ENCODE results near the gene KIAA1549. TPM values are rescaled to one million over a fixed set of nuclear protein-coding genes. Genes with fewer than 3 reads are reported as not detected.

Gene KIAA1549
- total and polyA plus RNA-seq, 4 donors: 0.13 to 0.89 (median 0.42) TPM

DNA sequence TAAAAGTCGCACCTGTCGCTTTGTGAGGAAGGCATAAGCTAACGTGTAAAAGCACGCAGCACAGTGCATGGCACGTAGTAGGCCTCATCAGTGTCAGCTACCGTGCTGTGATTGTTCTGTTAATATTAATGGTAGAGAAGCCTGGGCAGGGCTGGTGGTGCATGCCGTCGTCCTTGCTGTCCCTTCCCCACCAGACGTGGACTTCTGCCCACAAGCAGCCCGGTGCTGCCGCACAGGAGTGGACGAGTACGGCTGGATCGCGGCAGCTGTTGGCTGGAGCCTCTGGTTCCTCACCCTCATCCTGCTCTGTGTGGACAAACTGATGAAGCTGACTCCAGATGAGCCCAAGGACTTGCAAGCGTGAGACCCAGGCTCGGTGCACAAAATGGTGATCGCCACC, 178.5 kb downstream of the KIAA1549 start (continued):
- TF ChIP-seq, protein P1, sequence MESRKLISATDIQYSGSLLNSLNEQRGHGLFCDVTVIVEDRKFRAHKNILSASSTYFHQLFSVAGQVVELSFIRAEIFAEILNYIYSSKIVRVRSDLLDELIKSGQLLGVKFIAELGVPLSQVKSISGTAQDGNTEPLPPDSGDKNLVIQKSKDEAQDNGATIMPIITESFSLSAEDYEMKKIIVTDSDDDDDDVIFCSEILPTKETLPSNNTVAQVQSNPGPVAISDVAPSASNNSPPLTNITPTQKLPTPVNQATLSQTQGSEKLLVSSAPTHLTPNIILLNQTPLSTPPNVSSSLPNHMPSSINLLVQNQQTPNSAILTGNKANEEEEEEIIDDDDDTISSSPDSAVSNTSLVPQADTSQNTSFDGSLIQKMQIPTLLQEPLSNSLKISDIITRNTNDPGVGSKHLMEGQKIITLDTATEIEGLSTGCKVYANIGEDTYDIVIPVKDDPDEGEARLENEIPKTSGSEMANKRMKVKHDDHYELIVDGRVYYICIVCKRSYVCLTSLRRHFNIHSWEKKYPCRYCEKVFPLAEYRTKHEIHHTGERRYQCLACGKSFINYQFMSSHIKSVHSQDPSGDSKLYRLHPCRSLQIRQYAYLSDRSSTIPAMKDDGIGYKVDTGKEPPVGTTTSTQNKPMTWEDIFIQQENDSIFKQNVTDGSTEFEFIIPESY (IDR thresholded peaks at IDR 0.05): no peak
- TF ChIP-seq, protein P2, sequence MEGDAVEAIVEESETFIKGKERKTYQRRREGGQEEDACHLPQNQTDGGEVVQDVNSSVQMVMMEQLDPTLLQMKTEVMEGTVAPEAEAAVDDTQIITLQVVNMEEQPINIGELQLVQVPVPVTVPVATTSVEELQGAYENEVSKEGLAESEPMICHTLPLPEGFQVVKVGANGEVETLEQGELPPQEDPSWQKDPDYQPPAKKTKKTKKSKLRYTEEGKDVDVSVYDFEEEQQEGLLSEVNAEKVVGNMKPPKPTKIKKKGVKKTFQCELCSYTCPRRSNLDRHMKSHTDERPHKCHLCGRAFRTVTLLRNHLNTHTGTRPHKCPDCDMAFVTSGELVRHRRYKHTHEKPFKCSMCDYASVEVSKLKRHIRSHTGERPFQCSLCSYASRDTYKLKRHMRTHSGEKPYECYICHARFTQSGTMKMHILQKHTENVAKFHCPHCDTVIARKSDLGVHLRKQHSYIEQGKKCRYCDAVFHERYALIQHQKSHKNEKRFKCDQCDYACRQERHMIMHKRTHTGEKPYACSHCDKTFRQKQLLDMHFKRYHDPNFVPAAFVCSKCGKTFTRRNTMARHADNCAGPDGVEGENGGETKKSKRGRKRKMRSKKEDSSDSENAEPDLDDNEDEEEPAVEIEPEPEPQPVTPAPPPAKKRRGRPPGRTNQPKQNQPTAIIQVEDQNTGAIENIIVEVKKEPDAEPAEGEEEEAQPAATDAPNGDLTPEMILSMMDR (IDR thresholded peaks at IDR 0.05; ENCODE audit: low read depth, low read length, missing input control): no peak
- no peak for TF ChIP-seq FOXA1 (IDR thresholded peaks at IDR 0.05)

DNA sequence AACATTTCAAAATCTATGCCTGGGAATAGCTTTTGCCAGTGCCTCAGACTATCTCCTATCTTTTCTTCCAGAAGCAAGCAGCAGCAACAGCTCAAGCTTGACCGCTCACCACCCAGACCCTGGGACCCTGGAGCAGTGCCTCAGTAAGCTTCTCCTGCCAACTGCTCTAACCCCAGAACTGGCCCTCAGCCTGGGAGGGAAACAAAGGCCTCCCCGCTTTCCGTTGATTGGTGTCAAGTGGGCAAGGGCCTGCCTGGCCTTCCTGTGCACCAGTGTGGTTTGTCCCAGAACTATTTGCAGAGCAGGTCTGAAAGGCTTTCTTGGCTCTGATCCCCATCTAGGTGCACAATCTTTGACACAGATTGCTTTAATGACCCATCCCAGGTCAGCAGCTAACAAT, 179.9 kb downstream of the KIAA1549 start:
- Histone ChIP-seq H3K27ac (ENCODE audit: low read depth in 1 of 2, low read length in 2 of 2) (no peak overlapping the region), H3K36me3 (ENCODE audit: control insufficient read depth in 4 of 4, insufficient read depth in 3 of 4, low read depth in 1 of 4, low read length in 3 of 4) (no peaks in the 10 kb centered on the region), H3K4me3 (ENCODE audit: low read depth in 1 of 3, low read length in 3 of 3) (no peak overlapping the region), H3K9me3 (ENCODE audit: control insufficient read depth in 4 of 4, low read length in 3 of 4) (no peaks in the 10 kb centered on the region), H3K9ac (ENCODE audit: low read depth in 1 of 2, low read length in 2 of 2) (no peak overlapping the region), H3K27me3 (ENCODE audit: control insufficient read depth in 4 of 4, insufficient read depth in 4 of 4, low read length in 3 of 4) (peaks cover 0 to 4% (median 0%) of the 10 kb centered on the region in 4 donors), H3K4me1 (ENCODE audit: control insufficient read depth in 4 of 4, insufficient read depth in 4 of 4, low read length in 3 of 4) (no peaks in the 10 kb centered on the region)
- no peak for DNase-seq (ENCODE audit: low spot score)
- TF ChIP-seq, protein P3, sequence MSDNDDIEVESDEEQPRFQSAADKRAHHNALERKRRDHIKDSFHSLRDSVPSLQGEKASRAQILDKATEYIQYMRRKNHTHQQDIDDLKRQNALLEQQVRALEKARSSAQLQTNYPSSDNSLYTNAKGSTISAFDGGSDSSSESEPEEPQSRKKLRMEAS (IDR thresholded peaks at IDR 0.05): no peak
- no peak for TF ChIP-seq FOXA2 (IDR thresholded peaks at IDR 0.05)
- no peak for TF ChIP-seq GABPA (IDR thresholded peaks at IDR 0.05 in 1 of 2, conservative IDR thresholded peaks at IDR 0.05 in 1 of 2)
- 90% methylated on average over 3 of the region's 3 CpGs for WGBS

DNA sequence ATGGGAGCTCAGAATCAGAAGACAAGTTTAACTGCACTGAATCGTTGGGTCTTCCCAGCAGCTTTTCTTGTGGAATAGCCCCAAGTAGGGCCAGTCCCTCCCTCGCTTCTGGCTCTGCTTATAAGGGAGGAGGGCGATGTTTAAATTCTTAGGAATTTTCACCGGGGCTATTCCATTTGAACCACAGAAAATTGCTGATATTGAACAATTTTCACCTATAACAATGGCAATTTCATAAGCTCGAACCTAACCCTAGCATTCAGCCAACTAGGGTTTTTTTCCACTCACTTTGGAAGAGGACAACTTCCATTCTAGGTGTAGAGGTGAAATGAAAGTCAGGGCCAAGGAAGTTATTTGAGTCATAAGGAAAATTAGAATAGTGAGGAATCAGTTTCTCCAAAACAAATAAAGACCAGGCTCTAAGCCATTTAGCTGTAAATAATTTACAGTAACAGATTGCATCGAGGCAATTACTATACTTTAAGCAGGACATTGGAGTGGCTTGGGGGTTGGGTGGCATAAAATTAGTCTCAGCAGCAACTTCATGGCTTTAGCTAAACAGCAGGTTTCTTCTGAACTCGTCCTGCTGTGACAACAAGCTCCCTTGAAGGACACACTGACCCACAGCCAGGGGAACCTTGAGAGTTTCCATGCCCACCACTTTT, 181.7 kb downstream of the KIAA1549 start:
- DNase-seq (ENCODE audit: low spot score): no peak
- no peak overlapping the region for H3K27ac ChIP-seq (ENCODE audit: low read depth in 1 of 2, low read length in 2 of 2)

More for the DNA sequence above, 181.7 kb downstream of the KIAA1549 start:
- Histone ChIP-seq H3K4me3 (ENCODE audit: low read depth in 1 of 3, low read length in 3 of 3) (no peak overlapping the region), H3K9ac (ENCODE audit: low read depth in 1 of 2, low read length in 2 of 2) (no peak overlapping the region), H3K9me3 (ENCODE audit: control insufficient read depth in 4 of 4, low read length in 3 of 4) (no peaks in the 10 kb centered on the region), H3K36me3 (ENCODE audit: control insufficient read depth in 4 of 4, insufficient read depth in 3 of 4, low read depth in 1 of 4, low read length in 3 of 4) (no peaks in the 10 kb centered on the region), H3K4me1 (ENCODE audit: control insufficient read depth in 4 of 4, insufficient read depth in 4 of 4, low read length in 3 of 4) (no peaks in the 10 kb centered on the region), H3K27me3 (ENCODE audit: control insufficient read depth in 4 of 4, insufficient read depth in 4 of 4, low read length in 3 of 4) (peaks cover 0 to 4% (median 0%) of the 10 kb centered on the region in 4 donors)
- WGBS: 74% methylated on average over 7 of the region's 7 CpGs
- TF ChIP-seq HNF4G (IDR thresholded peaks at IDR 0.05) (no peak), TAF1 (conservative IDR thresholded peaks at IDR 0.05) (no peak), FOXA1 (IDR thresholded peaks at IDR 0.05) (no peak), YY1 (IDR thresholded peaks at IDR 0.05) (no peak), JUND (IDR thresholded peaks at IDR 0.05) (no peak), GABPA (IDR thresholded peaks at IDR 0.05 in 1 of 2, conservative IDR thresholded peaks at IDR 0.05 in 1 of 2) (no peak), HNF4A (conservative IDR thresholded peaks at IDR 0.05) (no peak), EGR1 (IDR thresholded peaks at IDR 0.05; ENCODE audit: low read depth in 2 of 2) (no peak)
- TF ChIP-seq, protein P2 (IDR thresholded peaks at IDR 0.05; ENCODE audit: low read depth, low read length, missing input control): no peak
- TF ChIP-seq, protein P4, sequence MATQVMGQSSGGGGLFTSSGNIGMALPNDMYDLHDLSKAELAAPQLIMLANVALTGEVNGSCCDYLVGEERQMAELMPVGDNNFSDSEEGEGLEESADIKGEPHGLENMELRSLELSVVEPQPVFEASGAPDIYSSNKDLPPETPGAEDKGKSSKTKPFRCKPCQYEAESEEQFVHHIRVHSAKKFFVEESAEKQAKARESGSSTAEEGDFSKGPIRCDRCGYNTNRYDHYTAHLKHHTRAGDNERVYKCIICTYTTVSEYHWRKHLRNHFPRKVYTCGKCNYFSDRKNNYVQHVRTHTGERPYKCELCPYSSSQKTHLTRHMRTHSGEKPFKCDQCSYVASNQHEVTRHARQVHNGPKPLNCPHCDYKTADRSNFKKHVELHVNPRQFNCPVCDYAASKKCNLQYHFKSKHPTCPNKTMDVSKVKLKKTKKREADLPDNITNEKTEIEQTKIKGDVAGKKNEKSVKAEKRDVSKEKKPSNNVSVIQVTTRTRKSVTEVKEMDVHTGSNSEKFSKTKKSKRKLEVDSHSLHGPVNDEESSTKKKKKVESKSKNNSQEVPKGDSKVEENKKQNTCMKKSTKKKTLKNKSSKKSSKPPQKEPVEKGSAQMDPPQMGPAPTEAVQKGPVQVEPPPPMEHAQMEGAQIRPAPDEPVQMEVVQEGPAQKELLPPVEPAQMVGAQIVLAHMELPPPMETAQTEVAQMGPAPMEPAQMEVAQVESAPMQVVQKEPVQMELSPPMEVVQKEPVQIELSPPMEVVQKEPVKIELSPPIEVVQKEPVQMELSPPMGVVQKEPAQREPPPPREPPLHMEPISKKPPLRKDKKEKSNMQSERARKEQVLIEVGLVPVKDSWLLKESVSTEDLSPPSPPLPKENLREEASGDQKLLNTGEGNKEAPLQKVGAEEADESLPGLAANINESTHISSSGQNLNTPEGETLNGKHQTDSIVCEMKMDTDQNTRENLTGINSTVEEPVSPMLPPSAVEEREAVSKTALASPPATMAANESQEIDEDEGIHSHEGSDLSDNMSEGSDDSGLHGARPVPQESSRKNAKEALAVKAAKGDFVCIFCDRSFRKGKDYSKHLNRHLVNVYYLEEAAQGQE (IDR thresholded peaks at IDR 0.05): no peak
- TF ChIP-seq, protein P1 (IDR thresholded peaks at IDR 0.05): no peak
- TF ChIP-seq, protein P5, sequence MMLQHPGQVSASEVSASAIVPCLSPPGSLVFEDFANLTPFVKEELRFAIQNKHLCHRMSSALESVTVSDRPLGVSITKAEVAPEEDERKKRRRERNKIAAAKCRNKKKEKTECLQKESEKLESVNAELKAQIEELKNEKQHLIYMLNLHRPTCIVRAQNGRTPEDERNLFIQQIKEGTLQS (IDR thresholded peaks at IDR 0.05): no peak
